Measurements from ENCODE around the gene XG.

Gene XG

DNA sequence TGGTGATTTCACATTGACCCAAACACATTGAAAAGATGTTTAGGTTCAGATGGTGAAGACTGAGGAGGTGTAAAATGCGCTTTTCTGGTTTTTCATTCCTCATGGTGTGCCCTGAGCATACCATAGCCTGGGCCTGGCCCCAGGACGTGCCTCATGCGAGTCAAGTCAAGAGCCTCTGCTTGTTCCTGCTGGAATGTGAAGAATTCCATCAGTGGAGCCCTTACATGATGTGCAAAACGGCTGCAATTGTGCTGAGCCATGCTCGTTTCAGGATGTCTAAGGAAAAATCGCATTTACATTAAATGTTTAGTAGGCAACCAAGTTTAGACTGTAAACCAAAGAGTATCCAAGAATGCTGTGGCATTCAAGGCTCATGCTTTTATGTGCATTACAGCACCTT, 111.8 kb downstream of the XG start:
- H3F3A ChIP-seq (ENCODE audit: insufficient read depth, low read length): no peaks in the 10 kb centered on the region
- H2AFZ ChIP-seq (ENCODE audit: low read length): no peak overlapping the region
- no peak for TF ChIP-seq EZH2 (IDR thresholded peaks at IDR 0.05; ENCODE audit: borderline replicate concordance, low read length)
- TF ChIP-seq, protein P1, sequence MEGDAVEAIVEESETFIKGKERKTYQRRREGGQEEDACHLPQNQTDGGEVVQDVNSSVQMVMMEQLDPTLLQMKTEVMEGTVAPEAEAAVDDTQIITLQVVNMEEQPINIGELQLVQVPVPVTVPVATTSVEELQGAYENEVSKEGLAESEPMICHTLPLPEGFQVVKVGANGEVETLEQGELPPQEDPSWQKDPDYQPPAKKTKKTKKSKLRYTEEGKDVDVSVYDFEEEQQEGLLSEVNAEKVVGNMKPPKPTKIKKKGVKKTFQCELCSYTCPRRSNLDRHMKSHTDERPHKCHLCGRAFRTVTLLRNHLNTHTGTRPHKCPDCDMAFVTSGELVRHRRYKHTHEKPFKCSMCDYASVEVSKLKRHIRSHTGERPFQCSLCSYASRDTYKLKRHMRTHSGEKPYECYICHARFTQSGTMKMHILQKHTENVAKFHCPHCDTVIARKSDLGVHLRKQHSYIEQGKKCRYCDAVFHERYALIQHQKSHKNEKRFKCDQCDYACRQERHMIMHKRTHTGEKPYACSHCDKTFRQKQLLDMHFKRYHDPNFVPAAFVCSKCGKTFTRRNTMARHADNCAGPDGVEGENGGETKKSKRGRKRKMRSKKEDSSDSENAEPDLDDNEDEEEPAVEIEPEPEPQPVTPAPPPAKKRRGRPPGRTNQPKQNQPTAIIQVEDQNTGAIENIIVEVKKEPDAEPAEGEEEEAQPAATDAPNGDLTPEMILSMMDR (IDR thresholded peaks at IDR 0.05; ENCODE audit: low read length): no peak
- H3K27me3 ChIP-seq (ENCODE audit: insufficient read depth, low read length): no peaks in the 10 kb centered on the region
- no peaks in the 10 kb centered on the region for H3K4me1 ChIP-seq (ENCODE audit: insufficient read depth, low read length, severe bottlenecking)
- no peak overlapping the region for H3K4me3 ChIP-seq (ENCODE audit: low read depth, low read length, poor library complexity, severe bottlenecking)
- H3K27ac ChIP-seq (ENCODE audit: low read depth, low read length, poor library complexity, severe bottlenecking): no peak overlapping the region
- no peaks in the 10 kb centered on the region for H3K9me2 ChIP-seq (ENCODE audit: low read depth, low read length)
- no peak overlapping the region for H3K9ac ChIP-seq (ENCODE audit: low read length)
- H3K9me3 ChIP-seq (ENCODE audit: low read length): no peaks in the 10 kb centered on the region
- no peaks in the 10 kb centered on the region for H4K20me1 ChIP-seq (ENCODE audit: insufficient read depth, low read length)
- no peaks in the 10 kb centered on the region for H3K79me2 ChIP-seq (ENCODE audit: insufficient read depth, low read length)
- H3K36me3 ChIP-seq (ENCODE audit: insufficient read depth, low read length): no peaks in the 10 kb centered on the region
- no peak overlapping the region for H3K4me2 ChIP-seq (ENCODE audit: low read length)

Measured in OCI-LY1 (cell line).